ENCODE results near the gene AMPD3. TPM values are rescaled to one million over a fixed set of nuclear protein-coding genes. Genes with fewer than 3 reads are reported as not detected.

The AMPD3 gene
- total and polyA plus RNA-seq, 4 donors: 3.8 to 29.0 (median 24.2) TPM

DNA sequence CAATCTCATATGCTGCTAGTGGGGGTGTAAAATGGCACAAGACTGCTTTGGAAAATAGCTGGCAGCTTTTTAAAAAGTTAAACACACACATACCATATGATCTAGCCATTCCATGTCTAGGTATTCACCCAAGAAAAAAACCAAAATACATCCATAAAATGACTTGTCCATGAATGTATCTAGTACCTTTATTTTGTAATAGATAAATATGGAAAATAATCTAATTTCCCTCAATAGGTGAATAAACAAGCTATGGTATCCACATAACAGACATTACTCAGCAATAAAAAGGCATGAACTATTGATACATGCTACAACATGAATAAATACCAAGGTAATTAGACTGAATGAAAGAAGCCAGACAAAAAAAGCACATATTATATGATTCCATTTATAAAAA lies 63.1 kb downstream of the AMPD3 start:
- TF ChIP-seq, protein P1, sequence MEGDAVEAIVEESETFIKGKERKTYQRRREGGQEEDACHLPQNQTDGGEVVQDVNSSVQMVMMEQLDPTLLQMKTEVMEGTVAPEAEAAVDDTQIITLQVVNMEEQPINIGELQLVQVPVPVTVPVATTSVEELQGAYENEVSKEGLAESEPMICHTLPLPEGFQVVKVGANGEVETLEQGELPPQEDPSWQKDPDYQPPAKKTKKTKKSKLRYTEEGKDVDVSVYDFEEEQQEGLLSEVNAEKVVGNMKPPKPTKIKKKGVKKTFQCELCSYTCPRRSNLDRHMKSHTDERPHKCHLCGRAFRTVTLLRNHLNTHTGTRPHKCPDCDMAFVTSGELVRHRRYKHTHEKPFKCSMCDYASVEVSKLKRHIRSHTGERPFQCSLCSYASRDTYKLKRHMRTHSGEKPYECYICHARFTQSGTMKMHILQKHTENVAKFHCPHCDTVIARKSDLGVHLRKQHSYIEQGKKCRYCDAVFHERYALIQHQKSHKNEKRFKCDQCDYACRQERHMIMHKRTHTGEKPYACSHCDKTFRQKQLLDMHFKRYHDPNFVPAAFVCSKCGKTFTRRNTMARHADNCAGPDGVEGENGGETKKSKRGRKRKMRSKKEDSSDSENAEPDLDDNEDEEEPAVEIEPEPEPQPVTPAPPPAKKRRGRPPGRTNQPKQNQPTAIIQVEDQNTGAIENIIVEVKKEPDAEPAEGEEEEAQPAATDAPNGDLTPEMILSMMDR (IDR thresholded peaks at IDR 0.05; ENCODE audit: control extremely low read depth, extremely low read depth): no peak
- Histone ChIP-seq H3K4me1 (ENCODE audit: control insufficient read depth in 5 of 5, insufficient read depth in 5 of 5, low read length in 5 of 5) (peaks cover 0 to 3% (median 0%) of the 10 kb centered on the region in 5 donors), H3K36me3 (ENCODE audit: control insufficient read depth in 4 of 4, insufficient read depth in 4 of 4, low read length in 4 of 4) (peaks cover 5 to 31% (median 13%) of the 10 kb centered on the region in 4 donors), H3K27me3 (ENCODE audit: control insufficient read depth in 3 of 3, insufficient read depth in 3 of 3, low read length in 2 of 3) (no peaks in the 10 kb centered on the region), H3K4me3 (no peak overlapping the region), H3K27ac (ENCODE audit: low read depth in 1 of 2, low read length in 1 of 2) (no peak overlapping the region), H3K9ac (ENCODE audit: insufficient read depth in 1 of 2, low read length in 2 of 2) (no peak overlapping the region), H3K9me3 (ENCODE audit: control insufficient read depth in 4 of 4, insufficient read depth in 3 of 4, low read length in 3 of 4) (no peaks in the 10 kb centered on the region)
- DNase-seq: no peak
- ATAC-seq (ENCODE audit: insufficient read depth, low FRiP score): no peak

DNA sequence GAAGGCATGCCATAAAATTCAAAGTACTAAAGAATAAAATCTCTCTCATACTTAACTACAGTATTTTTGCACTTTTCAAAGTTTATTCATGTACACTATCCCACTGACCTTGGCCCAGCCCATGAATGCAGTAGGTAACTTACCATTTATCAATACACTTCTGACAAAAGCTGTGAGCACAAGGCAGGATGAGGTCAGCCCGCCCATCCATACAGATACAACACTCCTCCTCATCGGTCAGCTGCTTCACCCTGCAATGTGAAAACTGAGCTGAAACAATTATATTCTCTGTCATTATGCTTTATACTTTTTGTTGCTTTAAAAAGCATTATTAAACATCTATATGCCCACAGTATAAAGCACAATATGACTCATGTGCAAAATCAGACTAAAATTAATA lies 63.8 kb downstream of the AMPD3 start:
- WGBS, 2 donors: 95 to 99% methylated on average over 2 of the region's 2 CpGs
- TF ChIP-seq, protein P1 (IDR thresholded peaks at IDR 0.05; ENCODE audit: control extremely low read depth, extremely low read depth): no peak
- H3K9ac ChIP-seq (ENCODE audit: insufficient read depth in 1 of 2, low read length in 2 of 2): no peak overlapping the region
- H3K4me3 ChIP-seq: no peak overlapping the region
- peaks cover 5 to 34% (median 13%) of the 10 kb centered on the region in 4 donors for H3K36me3 ChIP-seq (ENCODE audit: control insufficient read depth in 4 of 4, insufficient read depth in 4 of 4, low read length in 4 of 4)
- no peak for DNase-seq
- H3K27me3 ChIP-seq (ENCODE audit: control insufficient read depth in 3 of 3, insufficient read depth in 3 of 3, low read length in 2 of 3): no peaks in the 10 kb centered on the region
- peaks cover 0 to 3% (median 0%) of the 10 kb centered on the region in 5 donors for H3K4me1 ChIP-seq (ENCODE audit: control insufficient read depth in 5 of 5, insufficient read depth in 5 of 5, low read length in 5 of 5)
- H3K9me3 ChIP-seq (ENCODE audit: control insufficient read depth in 4 of 4, insufficient read depth in 3 of 4, low read length in 3 of 4): no peaks in the 10 kb centered on the region
- no peak for ATAC-seq (ENCODE audit: insufficient read depth, low FRiP score)
- no peak overlapping the region for H3K27ac ChIP-seq (ENCODE audit: low read depth in 1 of 2, low read length in 1 of 2)

DNA sequence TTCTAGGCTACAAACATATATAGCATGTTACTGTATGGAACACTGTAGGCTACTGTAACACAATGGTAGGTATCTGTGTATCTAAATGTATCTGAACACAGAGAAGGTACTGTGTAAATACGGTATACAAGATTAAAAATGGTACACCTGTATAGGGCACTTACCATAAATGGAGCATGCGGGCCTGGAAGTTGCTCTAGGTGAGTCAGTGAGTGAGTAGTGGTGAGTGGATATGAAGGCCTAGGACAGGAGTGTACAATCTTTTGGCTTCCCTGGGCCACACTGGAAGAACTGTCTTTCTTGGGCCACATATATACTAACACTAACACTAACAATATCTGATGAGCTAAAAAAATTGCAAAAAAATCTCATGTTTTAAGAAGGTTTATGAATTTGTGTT lies 64.6 kb downstream of the AMPD3 start:
- no peaks in the 10 kb centered on the region for H3K9me3 ChIP-seq (ENCODE audit: control insufficient read depth in 4 of 4, insufficient read depth in 3 of 4, low read length in 3 of 4)
- WGBS, 2 donors: 97 to 98% methylated on average over 2 of the region's 2 CpGs
- no peak for DNase-seq
- ATAC-seq (ENCODE audit: insufficient read depth, low FRiP score): no peak
- no peaks in the 10 kb centered on the region for H3K27me3 ChIP-seq (ENCODE audit: control insufficient read depth in 3 of 3, insufficient read depth in 3 of 3, low read length in 2 of 3)
- no peak overlapping the region for H3K9ac ChIP-seq (ENCODE audit: insufficient read depth in 1 of 2, low read length in 2 of 2)
- H3K27ac ChIP-seq (ENCODE audit: low read depth in 1 of 2, low read length in 1 of 2): no peak overlapping the region
- H3K4me3 ChIP-seq: no peak overlapping the region
- TF ChIP-seq, protein P1 (IDR thresholded peaks at IDR 0.05; ENCODE audit: control extremely low read depth, extremely low read depth): no peak
- H3K36me3 ChIP-seq (ENCODE audit: control insufficient read depth in 4 of 4, insufficient read depth in 4 of 4, low read length in 4 of 4): peaks cover 5 to 34% (median 13%) of the 10 kb centered on the region in 4 donors
- peaks cover 0 to 2% (median 0%) of the 10 kb centered on the region in 5 donors for H3K4me1 ChIP-seq (ENCODE audit: control insufficient read depth in 5 of 5, insufficient read depth in 5 of 5, low read length in 5 of 5)

DNA sequence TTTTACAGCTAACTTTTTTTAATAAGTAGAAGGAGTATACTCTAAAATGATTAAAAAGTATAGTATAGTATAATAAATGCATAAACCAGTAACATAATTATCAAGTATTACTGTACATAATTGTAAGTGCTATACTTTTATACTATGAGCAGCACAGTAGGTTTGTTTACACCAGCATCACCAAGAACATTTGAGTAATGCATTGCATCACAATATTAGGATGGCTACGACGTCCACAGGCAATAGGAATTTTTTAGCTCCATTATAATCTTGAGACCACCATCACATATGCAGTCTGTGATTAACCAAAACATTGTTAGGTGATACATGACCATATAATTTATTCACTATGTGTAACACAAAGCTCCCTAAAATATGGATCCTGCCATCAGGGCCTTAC lies 65.5 kb downstream of the AMPD3 start:
- WGBS, 2 donors: 80 to 89% methylated on average over 2 of the region's 2 CpGs
- peaks cover 5 to 34% (median 13%) of the 10 kb centered on the region in 4 donors for H3K36me3 ChIP-seq (ENCODE audit: control insufficient read depth in 4 of 4, insufficient read depth in 4 of 4, low read length in 4 of 4)
- TF ChIP-seq, protein P1 (IDR thresholded peaks at IDR 0.05; ENCODE audit: control extremely low read depth, extremely low read depth): no peak

More for the DNA sequence above, 65.5 kb downstream of the AMPD3 start:
- ATAC-seq (ENCODE audit: insufficient read depth, low FRiP score) (no peak), DNase-seq (no peak)
- Histone ChIP-seq H3K27me3 (ENCODE audit: control insufficient read depth in 3 of 3, insufficient read depth in 3 of 3, low read length in 2 of 3) (no peaks in the 10 kb centered on the region), H3K9me3 (ENCODE audit: control insufficient read depth in 4 of 4, insufficient read depth in 3 of 4, low read length in 3 of 4) (no peaks in the 10 kb centered on the region), H3K4me3 (no peak overlapping the region), H3K4me1 (ENCODE audit: control insufficient read depth in 5 of 5, insufficient read depth in 5 of 5, low read length in 5 of 5) (peaks cover 0 to 1% (median 0%) of the 10 kb centered on the region in 5 donors), H3K27ac (ENCODE audit: low read depth in 1 of 2, low read length in 1 of 2) (no peak overlapping the region), H3K9ac (ENCODE audit: insufficient read depth in 1 of 2, low read length in 2 of 2) (no peak overlapping the region)
